ENCODE data around the gene SLC49A3.

DNA sequence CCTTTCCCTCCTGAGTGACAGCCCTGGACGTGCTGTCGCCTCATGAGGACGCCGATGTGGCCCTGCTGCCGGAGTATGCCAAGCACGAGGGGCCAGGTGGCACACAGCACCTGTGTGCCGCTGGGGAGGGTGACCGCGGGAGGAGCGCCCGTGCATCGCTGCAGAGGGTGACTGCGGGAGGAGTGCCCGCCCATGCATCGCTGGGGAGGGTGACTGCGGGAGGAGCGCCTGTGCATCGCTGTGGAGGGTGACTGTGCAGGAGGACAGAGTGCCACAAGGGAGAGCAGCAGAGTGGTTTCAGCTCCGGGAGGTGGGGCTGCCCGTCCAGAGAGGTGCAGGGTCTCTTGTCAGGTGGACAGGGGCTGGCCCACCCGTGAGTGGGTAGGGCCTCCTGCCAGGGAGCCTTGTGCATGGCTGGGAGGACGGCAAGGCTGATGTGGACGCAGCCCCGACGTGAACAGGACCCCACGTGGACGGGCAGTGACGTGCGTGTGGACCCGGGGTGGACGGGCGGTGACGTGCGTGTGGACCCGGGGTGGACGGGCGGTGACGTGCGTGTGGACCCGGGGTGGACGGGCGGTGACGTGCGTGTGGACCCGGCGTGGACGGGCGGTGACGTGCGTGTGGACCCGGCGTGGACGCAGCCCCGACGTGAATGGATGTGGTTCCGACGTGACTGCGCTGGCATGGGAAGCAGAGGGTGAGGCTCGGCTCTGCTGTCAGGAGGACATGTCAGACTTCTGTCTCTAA, 31.3 kb upstream of the SLC49A3 start:
- TF ChIP-seq, protein P1, sequence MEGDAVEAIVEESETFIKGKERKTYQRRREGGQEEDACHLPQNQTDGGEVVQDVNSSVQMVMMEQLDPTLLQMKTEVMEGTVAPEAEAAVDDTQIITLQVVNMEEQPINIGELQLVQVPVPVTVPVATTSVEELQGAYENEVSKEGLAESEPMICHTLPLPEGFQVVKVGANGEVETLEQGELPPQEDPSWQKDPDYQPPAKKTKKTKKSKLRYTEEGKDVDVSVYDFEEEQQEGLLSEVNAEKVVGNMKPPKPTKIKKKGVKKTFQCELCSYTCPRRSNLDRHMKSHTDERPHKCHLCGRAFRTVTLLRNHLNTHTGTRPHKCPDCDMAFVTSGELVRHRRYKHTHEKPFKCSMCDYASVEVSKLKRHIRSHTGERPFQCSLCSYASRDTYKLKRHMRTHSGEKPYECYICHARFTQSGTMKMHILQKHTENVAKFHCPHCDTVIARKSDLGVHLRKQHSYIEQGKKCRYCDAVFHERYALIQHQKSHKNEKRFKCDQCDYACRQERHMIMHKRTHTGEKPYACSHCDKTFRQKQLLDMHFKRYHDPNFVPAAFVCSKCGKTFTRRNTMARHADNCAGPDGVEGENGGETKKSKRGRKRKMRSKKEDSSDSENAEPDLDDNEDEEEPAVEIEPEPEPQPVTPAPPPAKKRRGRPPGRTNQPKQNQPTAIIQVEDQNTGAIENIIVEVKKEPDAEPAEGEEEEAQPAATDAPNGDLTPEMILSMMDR (conservative IDR thresholded peaks at IDR 0.05; ENCODE audit: low read depth, low read length), result no peak
- TF ChIP-seq POLR2A (IDR thresholded peaks at IDR 0.05; ENCODE audit: low read depth, low read length) (no peak), RFX5 (IDR thresholded peaks at IDR 0.05; ENCODE audit: low read depth, low read length) (no peak), BHLHE40 (IDR thresholded peaks at IDR 0.05; ENCODE audit: low read depth, low read length) (no peak), MAZ (IDR thresholded peaks at IDR 0.05; ENCODE audit: borderline replicate concordance, low read depth, low read length) (no peak), CEBPB (IDR thresholded peaks at IDR 0.05; ENCODE audit: low read depth, low read length) (no peak), NFE2L2 (IDR thresholded peaks at IDR 0.05; ENCODE audit: low read depth, low read length) (no peak), MXI1 (IDR thresholded peaks at IDR 0.05; ENCODE audit: borderline replicate concordance, low read depth, low read length) (no peak)
